ENCODE measurements around the gene SRGAP2C. TPM values are rescaled to one million over a fixed set of nuclear protein-coding genes. Genes with fewer than 3 reads are reported as not detected.
"Not testable (repeated sequence)": the region's sequence is repeated elsewhere in the genome, so short reads cannot be mapped to it uniquely, and the experiment has no call there.

SRGAP2C gene
- total RNA-seq, result 13.9 and 26.0 TPM in 2 replicates

DNA sequence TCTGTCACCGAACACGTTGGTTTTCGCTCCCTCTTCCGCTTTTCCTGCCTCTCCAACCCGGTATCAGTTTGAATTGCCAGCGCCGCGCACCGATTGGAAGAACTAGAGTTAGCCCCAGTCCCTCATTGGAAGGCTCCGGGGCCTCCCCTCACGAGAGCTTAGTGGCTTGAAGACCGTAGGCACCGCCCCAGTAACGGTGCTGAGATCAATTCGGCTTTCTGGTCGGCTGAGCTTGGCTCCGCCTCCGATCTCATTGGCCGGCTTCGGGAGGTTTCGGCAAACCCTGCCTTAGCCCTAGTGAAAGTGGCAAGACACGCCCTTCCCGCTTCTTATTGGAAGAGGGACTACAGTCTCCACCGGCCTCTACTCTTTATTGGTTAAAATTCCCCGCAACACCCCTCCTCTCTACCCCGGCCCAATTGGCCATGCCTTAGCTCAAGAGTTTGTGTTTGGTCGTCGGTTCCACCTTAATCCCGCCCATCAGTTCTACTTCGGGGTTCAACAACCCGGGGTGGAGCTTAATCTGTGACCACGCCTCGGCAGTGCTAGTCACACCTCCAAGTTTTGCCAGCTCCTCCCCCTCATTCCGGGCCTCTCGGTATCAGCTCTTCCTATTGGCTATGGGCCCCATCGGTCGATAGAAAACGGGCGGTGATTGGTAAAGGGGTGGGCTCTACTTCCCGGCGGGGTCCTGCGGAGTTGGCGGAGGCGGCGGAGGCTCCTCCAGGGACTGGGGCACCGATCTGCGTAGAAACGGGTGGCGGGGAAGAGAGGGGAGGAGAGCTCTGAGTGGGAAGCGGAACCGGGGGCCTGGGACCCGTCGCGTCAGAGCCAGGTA lies at the start of gene SRGAP2C, which contains the start of gene FAM72B:
TSS of gene SRGAP2C (plus strand) at position 686 of the 838 bp plus-strand sequence. CDS start 2,472 bp downstream, outside the sequence.
TSS of gene FAM72B (minus strand) at position 51 of the 838 bp plus-strand sequence. CDS start 851 bp downstream, outside the sequence.
- DNase-seq (ENCODE audit: low read depth in 2 of 2), result peak; percentile 98 to 99

DNA sequence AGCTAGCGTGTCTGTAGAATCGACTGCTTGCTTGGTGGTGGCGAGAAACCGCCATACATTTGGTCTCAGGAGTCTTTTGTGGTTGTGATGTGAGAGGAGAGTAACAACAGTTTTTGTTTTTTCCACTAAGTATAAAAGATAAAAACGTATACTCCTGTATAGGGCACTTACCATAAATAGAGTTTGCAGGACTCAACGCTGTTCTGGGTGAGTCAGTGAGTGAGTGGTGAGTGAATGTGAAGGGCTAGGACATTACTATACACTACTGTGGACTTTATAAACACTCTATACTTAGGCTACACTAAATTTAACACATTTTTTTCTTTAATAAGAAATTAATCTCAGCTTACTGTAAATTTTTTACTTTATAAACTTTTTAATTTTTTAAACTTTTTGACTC lies 44.4 kb upstream of the SRGAP2C start:
- DNase-seq (ENCODE audit: low read depth in 2 of 2), result not testable (repeated sequence)

DNA sequence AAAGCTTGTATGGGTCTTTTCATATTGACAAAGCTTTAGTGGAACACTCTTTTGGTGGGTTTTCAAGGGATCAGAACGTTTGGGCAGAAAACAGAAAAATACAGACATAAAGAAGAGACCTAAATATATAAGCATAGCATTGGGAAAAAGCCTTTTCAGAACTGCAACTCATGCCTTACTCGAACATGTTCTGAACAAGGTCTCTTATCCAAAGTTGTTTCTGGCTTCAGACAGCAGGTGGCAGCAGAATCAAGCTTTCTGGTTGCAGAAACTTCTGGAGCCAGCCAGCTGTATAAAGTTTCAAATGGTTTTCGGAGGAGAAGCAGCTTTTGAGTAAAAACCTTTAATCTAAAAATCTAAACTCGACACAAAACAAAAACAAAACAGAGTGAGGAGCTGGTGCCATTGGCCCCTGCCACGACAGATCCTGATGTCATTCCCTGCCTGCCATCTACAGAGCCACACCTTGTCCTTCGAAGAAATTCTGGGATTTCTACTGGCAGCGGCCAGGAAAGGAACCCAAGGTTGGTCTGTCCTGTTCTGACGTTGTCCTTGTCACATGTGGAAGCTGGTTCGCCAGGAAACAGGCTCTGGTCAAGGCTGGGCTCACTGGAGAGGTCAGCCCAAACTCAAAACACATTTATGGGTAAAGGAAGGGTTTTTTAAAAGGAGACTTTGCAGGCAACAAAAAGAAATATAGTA lies 36.1 kb upstream of the SRGAP2C start:
- not testable (repeated sequence) for DNase-seq (ENCODE audit: low read depth in 2 of 2)

DNA sequence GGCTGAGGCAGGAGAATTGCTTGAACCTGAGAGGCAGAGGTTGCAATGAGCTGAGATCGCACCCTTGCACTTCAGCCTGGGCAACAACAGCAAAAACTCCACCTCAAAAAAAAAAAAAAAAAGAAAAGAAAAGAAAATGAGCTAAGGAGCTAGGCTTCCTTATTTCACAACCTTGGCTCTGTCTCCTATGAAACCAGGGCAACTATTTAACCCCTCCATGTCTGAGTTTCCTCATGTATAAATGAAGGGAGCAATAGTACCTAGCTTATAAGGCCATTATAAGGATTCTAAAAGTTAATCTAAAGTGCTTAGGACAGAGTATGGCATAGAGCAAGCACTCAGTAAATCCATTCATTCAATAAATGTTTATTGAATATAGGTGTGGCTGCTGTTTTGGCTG lies 33.5 kb upstream of the SRGAP2C start:
- DNase-seq (ENCODE audit: low read depth in 2 of 2), result not testable (repeated sequence)

GRCh38 chr1:121152788-121153187 lies 32.0 kb upstream of the SRGAP2C start:
- DNase-seq (ENCODE audit: low read depth in 2 of 2), result not testable (repeated sequence)

GRCh38 chr1:121154811-121155210 lies 30.0 kb upstream of the SRGAP2C start:
- DNase-seq (ENCODE audit: low read depth in 2 of 2), result not testable (repeated sequence)

DNA sequence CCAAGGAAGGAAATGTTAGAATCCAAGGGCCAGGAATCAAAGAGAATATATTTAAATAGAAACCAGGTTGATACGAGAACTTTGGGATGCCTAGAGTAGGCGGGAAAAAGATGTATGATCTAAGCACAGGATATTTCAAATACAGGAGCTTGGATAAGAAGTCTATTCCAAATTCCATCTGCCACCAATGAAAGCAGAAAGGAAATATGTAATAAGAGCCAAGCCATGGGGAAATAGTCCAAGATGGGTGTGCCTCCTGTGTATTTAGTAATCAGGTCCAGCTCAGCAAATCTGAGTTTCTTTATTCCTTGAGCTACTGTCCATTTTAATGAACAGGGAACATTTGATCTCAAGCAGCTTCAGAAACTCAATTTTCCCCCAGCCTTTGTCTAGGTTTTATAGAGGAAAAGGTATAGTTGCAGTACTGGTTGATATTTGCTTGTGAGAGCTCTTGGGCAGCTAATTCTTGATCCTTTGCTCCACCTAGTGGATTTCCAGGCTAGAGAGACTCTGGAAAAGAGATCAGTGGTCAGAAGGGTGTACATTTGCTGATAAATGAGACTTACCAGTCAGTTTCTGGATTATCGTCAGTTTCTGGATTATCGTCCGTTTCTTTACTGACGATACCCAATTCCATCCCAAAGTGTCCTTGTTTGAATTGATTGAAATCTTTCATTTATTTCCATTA lies 29.0 kb upstream of the SRGAP2C start:
- DNase-seq (ENCODE audit: low read depth in 2 of 2), result peak in 1 of 2 donors; percentile 9

GRCh38 chr1:121156958-121157603 lies 27.7 kb upstream of the SRGAP2C start:
- not testable (repeated sequence) for DNase-seq (ENCODE audit: low read depth in 2 of 2)

GRCh38 chr1:121157609-121158008 lies 27.2 kb upstream of the SRGAP2C start:
- not testable (repeated sequence) for DNase-seq (ENCODE audit: low read depth in 2 of 2)

DNA sequence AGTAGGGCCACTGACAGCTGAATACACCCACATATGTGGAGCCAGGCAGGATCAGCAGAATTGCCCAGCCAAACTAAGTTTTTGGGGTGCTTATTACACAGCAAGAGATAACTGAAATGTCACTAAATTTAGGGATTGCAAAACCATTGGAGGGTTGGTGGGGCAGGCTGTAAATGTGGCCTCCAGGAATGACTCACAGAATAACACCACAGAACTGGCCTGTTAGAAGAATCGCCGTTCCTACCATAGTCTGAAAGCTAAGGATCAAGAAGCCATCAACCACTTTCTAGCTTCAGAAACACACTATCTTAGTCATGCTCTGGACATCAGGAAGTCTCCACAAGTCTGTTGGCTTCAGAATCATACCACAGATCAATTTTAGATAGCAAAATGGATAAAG lies 24.7 kb upstream of the SRGAP2C start:
- DNase-seq (ENCODE audit: low read depth in 2 of 2), result not testable (repeated sequence)

GRCh38 chr1:121161199-121161901 lies 23.4 kb upstream of the SRGAP2C start:
- not testable (repeated sequence) for DNase-seq (ENCODE audit: low read depth in 2 of 2)

GRCh38 chr1:121163850-121164757 lies 20.7 kb upstream of the SRGAP2C start:
- DNase-seq (ENCODE audit: low read depth in 2 of 2), result not testable (repeated sequence)

GRCh38 chr1:121165296-121165695 lies 19.5 kb upstream of the SRGAP2C start:
- not testable (repeated sequence) for DNase-seq (ENCODE audit: low read depth in 2 of 2)

GRCh38 chr1:121167225-121167738 lies 17.5 kb upstream of the SRGAP2C start:
- not testable (repeated sequence) for DNase-seq (ENCODE audit: low read depth in 2 of 2)

DNA sequence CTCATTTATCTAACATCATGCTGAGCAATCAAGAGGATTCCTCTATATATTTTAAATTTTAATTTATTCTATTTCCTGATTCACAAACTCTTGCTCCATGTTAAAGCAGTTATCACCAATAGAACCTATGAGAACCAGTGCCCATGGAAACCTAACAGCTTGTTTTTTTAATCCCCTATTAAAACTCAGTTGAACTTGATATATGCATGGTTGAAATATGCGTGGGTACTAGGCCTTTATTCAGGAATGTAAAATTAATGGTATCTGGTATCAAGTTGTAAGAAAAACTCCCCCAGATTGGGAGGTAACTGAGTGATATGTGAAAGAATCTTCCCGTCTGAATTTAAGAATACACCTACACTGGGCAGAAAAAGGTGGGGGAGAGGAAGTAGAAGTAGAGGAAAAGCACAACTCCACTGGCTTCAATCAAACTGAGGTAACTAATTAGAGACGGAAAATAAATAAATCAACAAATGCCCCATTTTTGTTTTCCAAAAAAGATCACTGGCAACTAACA lies 16.6 kb upstream of the SRGAP2C start:
- DNase-seq (ENCODE audit: low read depth in 2 of 2), result not testable (repeated sequence)

- not testable (repeated sequence) for DNase-seq (ENCODE audit: low read depth in 2 of 2)
These were observed 8.1 kb upstream of the SRGAP2C start for GRCh38 chr1:121176649-121177048.

GRCh38 chr1:121178197-121178596 lies 6.6 kb upstream of the SRGAP2C start:
- not testable (repeated sequence) for DNase-seq (ENCODE audit: low read depth in 2 of 2)

GRCh38 chr1:121183867-121184266 lies 908 bp upstream of the SRGAP2C start:
- DNase-seq (ENCODE audit: low read depth in 2 of 2), result not testable (repeated sequence)

DNA sequence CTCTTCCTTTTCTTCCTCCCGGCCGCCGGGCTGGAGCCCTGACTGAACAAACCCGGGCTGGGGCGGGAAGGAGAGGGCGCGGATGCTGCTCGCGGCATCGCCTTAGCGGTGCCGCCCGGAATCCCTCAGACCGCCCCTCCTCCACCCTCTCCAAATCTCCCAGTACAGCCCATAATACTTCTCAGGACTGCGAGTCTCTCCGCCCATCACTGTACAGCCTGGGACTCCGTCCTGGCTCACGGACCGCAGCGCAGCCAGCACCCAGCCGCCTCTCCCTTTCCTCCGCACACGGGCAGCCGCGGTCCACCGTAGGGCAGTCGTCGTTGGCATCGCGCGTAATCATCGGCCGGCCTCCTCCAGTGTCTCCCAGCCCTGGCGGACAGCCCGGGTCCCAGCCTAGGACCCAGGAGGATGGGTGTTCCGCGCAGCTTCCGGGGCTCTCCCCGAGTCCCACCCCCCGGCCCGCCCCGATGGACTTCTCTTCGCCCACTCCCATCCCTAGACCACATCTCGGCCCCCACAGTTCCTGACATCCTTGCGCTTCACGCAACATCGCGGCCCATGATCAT lies 449 bp downstream of the SRGAP2C start:
- not testable (repeated sequence) for DNase-seq (ENCODE audit: low read depth in 2 of 2)
